Fibroblast of lung (primary cell): ENCODE measurements around the gene BUD23.

Experiments
- CTCF ChIP-seq, 2 donors: IDR thresholded peaks in 1 of 2; conservative IDR thresholded peaks in 1 of 2; 1 replicate in 1 of 2; 2 replicates in 1 of 2; pipeline ENCODE4 v1.5.1; 2011 to 2012; ENCODE audit warnings: low read length in 2 of 2, control low read depth in 1 of 2, inconsistent platforms in 1 of 2, low read depth in 1 of 2, mild to moderate bottlenecking in 1 of 2
- EZH2 ChIP-seq: IDR thresholded peaks from 2 replicates; pipeline ENCODE4 v1.5.1; 2012; ENCODE audit warnings: low read length, control low read depth, mild to moderate bottlenecking; ENCODE audit errors: missing control alignments

GRCh38 chr7:73700069-73700423, 16.6 kb downstream of the BUD23 start:
- TF ChIP-seq CTCF (conservative IDR thresholded peaks at IDR 0.05 in 1 of 2, IDR thresholded peaks at IDR 0.05 in 1 of 2; ENCODE audit: low read depth in 1 of 2, low read length in 2 of 2), result no peak
- no peak for TF ChIP-seq EZH2
